H1 (cell line): Measurements from ENCODE around the gene DISC1. TPM values are rescaled to one million over a fixed set of nuclear protein-coding genes. Genes with fewer than 3 reads are reported as not detected.
A peak's percentile ranks its signal among the peaks of the same experiment; 100 is the strongest.

Source experiments
- CTCF ChIA-PET: fragments of 300-600 bp; sonication (Branson Sonifier 250); formaldehyde crosslinking; loops from one replicate; lab custom pipeline; 2021; ENCODE audit not compliant: partially characterized antibody; lab: Charles Lee
- POLR2A ChIA-PET: fragments of 300-600 bp; sonication (Branson Sonifier 250); formaldehyde crosslinking; loops from one replicate; lab custom pipeline; 2021; ENCODE audit warnings: inconsistent platforms; ENCODE audit not compliant: partially characterized antibody; lab: Charles Lee
- DNase-seq, 2 experiments: peaks; one replicate each; pipeline versions ENCODE4 v3.0.0 to v3.0.0-alpha.2; 2010 to 2022; ENCODE audit warnings: low spot score in 2 of 2, low read depth in 1 of 2, mixed read lengths in 1 of 2
- FAIRE-seq: peaks from 2 replicates; lab custom pipeline; 2011; peaks lifted over from hg19 to GRCh38; lab: Jason Lieb, UNC
- H2AFZ ChIP-seq: 2 replicates; pipeline ENCODE4 v1.8.1; 2012; ENCODE audit warnings: low read length, inconsistent platforms
- H2AK5ac ChIP-seq: 2 replicates; pipeline ENCODE4 v1.6.1; 2013; ENCODE audit warnings: low read depth, low read length
- H2BK120ac ChIP-seq: replicated peaks from 2 replicates; pipeline ENCODE3; 2013; ENCODE audit warnings: low read depth, low read length, inconsistent platforms
- H2BK12ac ChIP-seq: 2 replicates; pipeline ENCODE4 v1.6.1; 2013; ENCODE audit warnings: low read depth, low read length
- H2BK15ac ChIP-seq: 2 replicates; pipeline ENCODE4 v1.6.1; 2013; ENCODE audit warnings: low read length
- H2BK20ac ChIP-seq: 2 replicates; pipeline ENCODE4 v1.6.1; 2013; ENCODE audit warnings: low read length
- H2BK5ac ChIP-seq: 2 replicates; pipeline ENCODE4 v1.6.1; 2013; ENCODE audit warnings: low read depth, low read length
- H3K14ac ChIP-seq: 2 replicates; pipeline ENCODE4 v1.6.1; 2013; ENCODE audit warnings: inconsistent platforms; ENCODE audit not compliant: insufficient read length
- H3K18ac ChIP-seq: 2 replicates; pipeline ENCODE4 v1.6.1; 2013; ENCODE audit warnings: low read length; ENCODE audit errors: extremely low read depth
- H3K23ac ChIP-seq: 2 replicates; pipeline ENCODE4 v1.6.1; 2013; ENCODE audit warnings: inconsistent platforms; ENCODE audit not compliant: insufficient read length
- H3K23me2 ChIP-seq: 2 replicates; pipeline ENCODE4 v1.6.1; 2013; ENCODE audit warnings: low read depth, low read length
- H3K27ac ChIP-seq: 2 replicates; pipeline ENCODE4 v1.6.1; 2011; ENCODE audit warnings: low read depth, low read length, inconsistent platforms
- H3K27me3 ChIP-seq, 4 experiments: replicated peaks in 1 of 4; 1 replicate in 1 of 4; 2 replicates in 3 of 4; pipeline versions ENCODE4 v1.6.1 to v1.8.1; 2011 to 2013; ENCODE audit warnings: low read length in 3 of 4, mild to moderate bottlenecking in 3 of 4, inconsistent platforms in 2 of 4, mixed read lengths in 2 of 4, moderate library complexity in 1 of 4; ENCODE audit not compliant: control insufficient read depth in 3 of 4, insufficient read depth in 3 of 4; ENCODE audit errors: extremely low read depth in 1 of 4
- H3K36me3 ChIP-seq, 4 experiments: 2 replicates each; pipeline versions ENCODE4 v1.6.1 to v1.8.1; 2011 to 2013; ENCODE audit warnings: mild to moderate bottlenecking in 4 of 4, low read length in 3 of 4, moderate library complexity in 2 of 4, control low read depth in 1 of 4, inconsistent platforms in 1 of 4; ENCODE audit not compliant: insufficient read depth in 4 of 4, control insufficient read depth in 2 of 4
- H3K4ac ChIP-seq: replicated peaks from 2 replicates; pipeline ENCODE3; 2013; ENCODE audit warnings: low read length, low read depth, mixed read lengths, inconsistent platforms; ENCODE audit not compliant: insufficient read length
- H3K4me1 ChIP-seq, 4 experiments: replicated peaks in 1 of 4; 1 replicate in 1 of 4; 2 replicates in 3 of 4; pipeline versions ENCODE4 v1.6.1 to v1.8.1; 2011 to 2013; ENCODE audit warnings: low read length in 3 of 4, inconsistent platforms in 2 of 4, mixed read lengths in 1 of 4; ENCODE audit not compliant: insufficient read depth in 4 of 4, control insufficient read depth in 3 of 4
- H3K4me2 ChIP-seq, 2 experiments: 2 replicates each; pipeline versions ENCODE4 v1.6.1 to v1.8.1; 2011 to 2013; ENCODE audit warnings: low read depth in 2 of 2, low read length in 2 of 2, control low read depth in 1 of 2, inconsistent platforms in 1 of 2, mild to moderate bottlenecking in 1 of 2; ENCODE audit not compliant: insufficient read depth in 1 of 2
- H3K4me3 ChIP-seq, 4 experiments: fragments of 200-600, 300-600 bp in 1 of 4; sonication (generic), shearing (Covaris generic), sonication (Bioruptor Twin) in 1 of 4; 2 replicates each; pipeline versions ENCODE4 v1.5.1 to v1.8.1; 2011 to 2016; ENCODE audit warnings: low read length in 4 of 4, low read depth in 3 of 4, control low read depth in 2 of 4, inconsistent platforms in 2 of 4, mild to moderate bottlenecking in 2 of 4, mixed read lengths in 1 of 4, moderate library complexity in 1 of 4; ENCODE audit not compliant: insufficient read depth in 2 of 4; ENCODE audit errors: extremely low read depth in 1 of 4
- H3K56ac ChIP-seq: replicated peaks from 2 replicates; pipeline ENCODE3; 2013; ENCODE audit warnings: low read depth, mild to moderate bottlenecking, mixed read lengths, low read length, inconsistent platforms; ENCODE audit not compliant: insufficient read length
- H3K79me1 ChIP-seq: 2 replicates; pipeline ENCODE4 v1.6.1; 2013; ENCODE audit warnings: low read depth, low read length, control low read depth
- H3K79me2 ChIP-seq, 2 experiments: 2 replicates each; pipeline versions ENCODE4 v1.6.1 to v1.8.1; 2012 to 2013; ENCODE audit warnings: low read length in 2 of 2, mild to moderate bottlenecking in 2 of 2, inconsistent platforms in 1 of 2; ENCODE audit not compliant: insufficient read depth in 2 of 2, control insufficient read depth in 1 of 2
- H3K9ac ChIP-seq, 4 experiments: replicated peaks in 1 of 4; 1 replicate in 1 of 4; 2 replicates in 3 of 4; pipeline versions ENCODE4 v1.6.1 to v1.8.1; 2011 to 2013; ENCODE audit warnings: low read depth in 3 of 4, low read length in 3 of 4, control low read depth in 2 of 4, mild to moderate bottlenecking in 2 of 4, moderate library complexity in 2 of 4, inconsistent platforms in 1 of 4; ENCODE audit errors: extremely low read depth in 1 of 4
- H3K9me3 ChIP-seq, 2 experiments: 2 replicates each; pipeline versions ENCODE4 v1.6.1 to v1.8.1; 2012 to 2013; ENCODE audit warnings: mild to moderate bottlenecking in 2 of 2, moderate library complexity in 2 of 2, control low read depth in 1 of 2, inconsistent platforms in 1 of 2, low read depth in 1 of 2, low read length in 1 of 2, mixed read lengths in 1 of 2; ENCODE audit not compliant: insufficient read depth in 2 of 2
- H4K20me1 ChIP-seq, 2 experiments: replicated peaks in 1 of 2; 2 replicates each; pipeline versions ENCODE3 to v1.8.1; 2011 to 2013; ENCODE audit warnings: inconsistent platforms in 2 of 2, low read length in 2 of 2, mild to moderate bottlenecking in 1 of 2; ENCODE audit not compliant: insufficient read depth in 2 of 2, control insufficient read depth in 1 of 2
- H4K5ac ChIP-seq: 2 replicates; pipeline ENCODE4 v1.6.1; 2013; ENCODE audit warnings: low read length, low read depth, mixed read lengths, inconsistent platforms; ENCODE audit not compliant: insufficient read length
- H4K8ac ChIP-seq: 2 replicates; pipeline ENCODE4 v1.8.0; 2013; ENCODE audit warnings: mild to moderate bottlenecking, moderate library complexity, low read length, inconsistent platforms; ENCODE audit not compliant: insufficient read depth; ENCODE audit errors: extremely low read depth
- H4K91ac ChIP-seq: replicated peaks from 2 replicates; pipeline ENCODE3; 2013; ENCODE audit warnings: low read length, mixed read lengths, inconsistent platforms; ENCODE audit not compliant: insufficient read length
- BACH1 ChIP-seq: IDR thresholded peaks from 2 replicates; pipeline ENCODE4 v1.6.1; 2012; ENCODE audit warnings: low read length, improper control_type of control experiment
- EZH2 ChIP-seq: fragments of 200-600 bp; sonication (generic); IDR thresholded peaks from 2 replicates; pipeline ENCODE4 v1.7.1; 2012; ENCODE audit warnings: low read depth, mild to moderate bottlenecking, moderate library complexity, low read length, inconsistent platforms; ENCODE audit not compliant: severe bottlenecking
- MAFK ChIP-seq: IDR thresholded peaks from 2 replicates; pipeline ENCODE4 v1.6.1; 2012; ENCODE audit warnings: low read depth, mild to moderate bottlenecking, improper control_type of control experiment, low read length
- RXRA ChIP-seq: IDR thresholded peaks from 2 replicates; pipeline ENCODE4 v1.6.1; 2011; ENCODE audit warnings: low read depth, mild to moderate bottlenecking, low read length, moderate library complexity; ENCODE audit not compliant: insufficient read depth
- SIN3A ChIP-seq, 2 experiments: IDR thresholded peaks in 1 of 2; conservative IDR thresholded peaks in 1 of 2; 2 replicates each; pipeline ENCODE4 v1.6.1; 2011 to 2012; ENCODE audit warnings: low read length in 2 of 2, improper control_type of control experiment in 1 of 2, low read depth in 1 of 2, mild to moderate bottlenecking in 1 of 2
- SRF ChIP-seq: IDR thresholded peaks from 2 replicates; pipeline ENCODE4 v1.6.1; 2011; ENCODE audit warnings: mild to moderate bottlenecking, low read depth, low read length, moderate library complexity
- SUZ12 ChIP-seq: fragments of 200-600 bp; sonication (generic); IDR thresholded peaks from 2 replicates; pipeline ENCODE4 v1.6.1; 2012; ENCODE audit warnings: mild to moderate bottlenecking, inconsistent platforms, low read length, moderate library complexity, mixed read lengths
- WGBS, 2 experiments: shearing (Covaris generic) in 1 of 2; methylation state at CpG; one replicate each; pipeline versions ENCODE4 v1.1.6 to v1.1.7; 2013 to 2015; ENCODE audit warnings: low lambda C conversion rate in 2 of 2, mixed read lengths in 2 of 2, inconsistent platforms in 1 of 2, low coverage in 1 of 2, missing lambda C conversion rate in 1 of 2; ENCODE audit not compliant: insufficient replicate concordance in 2 of 2, insufficient coverage in 1 of 2, insufficient read length in 1 of 2; ENCODE audit errors: extremely low coverage in 1 of 2, missing lambda C conversion rate in 1 of 2; 5-methylcytosine and 5-hydroxymethylcytosine counted together
- polyA plus RNA-seq, 7 experiments: library from polyadenylated mRNA; depleted of rRNA in 3 of 7; stranded (reverse) in 5 of 7; unstranded in 2 of 7; fragments of >200 nt in 5 of 7; fragments of 200-250 nt in 2 of 7; gene quantifications; 1 replicate in 5 of 7; 2 replicates in 1 of 7; 4 replicates in 1 of 7; pipeline versions ENCODE4 v1.2.1 to v1.2.3, GENCODE V29; 2011 to 2013; ENCODE audit warnings: missing spikeins in 2 of 7, mixed read lengths in 2 of 7
- total RNA-seq: library from RNA; stranded (reverse); fragmentation: NEBNext Ultra II Directional; extraction: Animal tissue kit (Norgen Biotek cat#: 25700); gene quantifications from 2 replicates; pipeline ENCODE4 v1.2.1, GENCODE V29; 2021
- TF ChIP-seq, protein P1 (sequence below), 3 experiments: IDR thresholded peaks; 1 replicate in 2 of 3; 2 replicates in 1 of 3; pipeline versions ENCODE4 v1.5.1 to v1.6.1; 2011; ENCODE audit warnings: low read length in 3 of 3, mild to moderate bottlenecking in 3 of 3, inconsistent platforms in 2 of 3, low read depth in 1 of 3, moderate library complexity in 1 of 3; ENCODE audit not compliant: insufficient read depth in 1 of 3; ENCODE audit errors: control extremely low read depth in 1 of 3
- TF ChIP-seq, protein P2 (sequence below): IDR thresholded peaks from 2 replicates; pipeline ENCODE4 v1.6.1; 2012; ENCODE audit warnings: low read length, inconsistent platforms

Gene DISC1
- total and polyA plus RNA-seq, 2 of the 8 experiments (the other 6 are each of a cell fraction or from before 2014, with no cell fraction given): 1.1 to 3.5 TPM

GRCh38 chr1:231935856-231936255 lies 309.3 kb downstream of the DISC1 start:
- no peak overlapping the region for H3K4me2 ChIP-seq
- H3K4ac ChIP-seq: no peak overlapping the region
- no peak overlapping the region for H2BK20ac ChIP-seq
- H3K79me2 ChIP-seq: no peaks in the 10 kb centered on the region
- H2AFZ ChIP-seq: no peak overlapping the region
- H3K9ac ChIP-seq: no peak overlapping the region
- no peaks in the 10 kb centered on the region for H3K23me2 ChIP-seq
- no peaks in the 10 kb centered on the region for H3K79me1 ChIP-seq
- H4K5ac ChIP-seq: no peak overlapping the region
- H2BK5ac ChIP-seq: no peak overlapping the region
- H2BK15ac ChIP-seq: no peak overlapping the region
- no peak overlapping the region for H2AK5ac ChIP-seq
- ChIA-PET POLR2A (no interaction called here), CTCF (interaction anchor here (0.7 kb wide), 1 partner anchor 31 kb away, joined by 3 read pairs; no protein-coding TSS in a partner anchor)
- H3K56ac ChIP-seq: no peak overlapping the region
- H3K4me3 ChIP-seq: no peak overlapping the region
- peak; percentile 50 for FAIRE-seq
- H2BK12ac ChIP-seq: no peak overlapping the region
- H3K27ac ChIP-seq: no peak overlapping the region
- no peaks in the 10 kb centered on the region; a peak in 1 of 7 replicates for H3K27me3 ChIP-seq
- no peak for DNase-seq
- no peak overlapping the region for H3K23ac ChIP-seq
- H2BK120ac ChIP-seq: no peak overlapping the region
- H3K9me3 ChIP-seq: peaks cover 12 to 15% of the 10 kb centered on the region in 2 experiments; a peak in 3 of 4 replicates
- no peak overlapping the region for H3K18ac ChIP-seq
- H4K91ac ChIP-seq: no peak overlapping the region
- no peaks in the 10 kb centered on the region for H3K36me3 ChIP-seq
- H4K20me1 ChIP-seq: no peaks in the 10 kb centered on the region
- WGBS, 2 experiments: 85% methylated on average over 7 of the region's 7 CpGs; no CpG with 5 or more reads in 1 of the 2 experiments
- H3K4me1 ChIP-seq: peaks cover 0 to 2% (median 0%) of the 10 kb centered on the region in 4 experiments; a peak in 1 of 7 replicates
- no peak overlapping the region for H4K8ac ChIP-seq
- no peak overlapping the region for H3K14ac ChIP-seq
- no peak for TF ChIP-seq MAFK
- no peak for TF ChIP-seq SUZ12
- TF ChIP-seq BACH1: no peak
- TF ChIP-seq, protein P1, sequence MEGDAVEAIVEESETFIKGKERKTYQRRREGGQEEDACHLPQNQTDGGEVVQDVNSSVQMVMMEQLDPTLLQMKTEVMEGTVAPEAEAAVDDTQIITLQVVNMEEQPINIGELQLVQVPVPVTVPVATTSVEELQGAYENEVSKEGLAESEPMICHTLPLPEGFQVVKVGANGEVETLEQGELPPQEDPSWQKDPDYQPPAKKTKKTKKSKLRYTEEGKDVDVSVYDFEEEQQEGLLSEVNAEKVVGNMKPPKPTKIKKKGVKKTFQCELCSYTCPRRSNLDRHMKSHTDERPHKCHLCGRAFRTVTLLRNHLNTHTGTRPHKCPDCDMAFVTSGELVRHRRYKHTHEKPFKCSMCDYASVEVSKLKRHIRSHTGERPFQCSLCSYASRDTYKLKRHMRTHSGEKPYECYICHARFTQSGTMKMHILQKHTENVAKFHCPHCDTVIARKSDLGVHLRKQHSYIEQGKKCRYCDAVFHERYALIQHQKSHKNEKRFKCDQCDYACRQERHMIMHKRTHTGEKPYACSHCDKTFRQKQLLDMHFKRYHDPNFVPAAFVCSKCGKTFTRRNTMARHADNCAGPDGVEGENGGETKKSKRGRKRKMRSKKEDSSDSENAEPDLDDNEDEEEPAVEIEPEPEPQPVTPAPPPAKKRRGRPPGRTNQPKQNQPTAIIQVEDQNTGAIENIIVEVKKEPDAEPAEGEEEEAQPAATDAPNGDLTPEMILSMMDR (IDR thresholded peaks at IDR 0.05; ENCODE audit: control extremely low read depth in 1 of 3, insufficient read depth in 1 of 3, low read depth in 1 of 3, low read length in 3 of 3): no peak
- no peak for TF ChIP-seq EZH2
- TF ChIP-seq SRF: no peak
- TF ChIP-seq, protein P2, sequence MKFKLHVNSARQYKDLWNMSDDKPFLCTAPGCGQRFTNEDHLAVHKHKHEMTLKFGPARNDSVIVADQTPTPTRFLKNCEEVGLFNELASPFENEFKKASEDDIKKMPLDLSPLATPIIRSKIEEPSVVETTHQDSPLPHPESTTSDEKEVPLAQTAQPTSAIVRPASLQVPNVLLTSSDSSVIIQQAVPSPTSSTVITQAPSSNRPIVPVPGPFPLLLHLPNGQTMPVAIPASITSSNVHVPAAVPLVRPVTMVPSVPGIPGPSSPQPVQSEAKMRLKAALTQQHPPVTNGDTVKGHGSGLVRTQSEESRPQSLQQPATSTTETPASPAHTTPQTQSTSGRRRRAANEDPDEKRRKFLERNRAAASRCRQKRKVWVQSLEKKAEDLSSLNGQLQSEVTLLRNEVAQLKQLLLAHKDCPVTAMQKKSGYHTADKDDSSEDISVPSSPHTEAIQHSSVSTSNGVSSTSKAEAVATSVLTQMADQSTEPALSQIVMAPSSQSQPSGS: no peak
- TF ChIP-seq SIN3A (conservative IDR thresholded peaks at IDR 0.05 in 1 of 2, IDR thresholded peaks at IDR 0.05 in 1 of 2; ENCODE audit: low read depth in 1 of 2, low read length in 2 of 2): no peak
- no peak for TF ChIP-seq RXRA
